Measurements from ENCODE around the gene KRT31.
"Not testable (repeated sequence)": the region's sequence is repeated elsewhere in the genome, so short reads cannot be mapped to it uniquely, and the experiment has no call there.

GRCh38 chr17:41430376-41430775, 33.0 kb upstream of the KRT31 start:
- TF ChIP-seq CTCF, POLR2A, EP300 (IDR thresholded peaks at IDR 0.05): not testable (repeated sequence)
